Measurements from ENCODE around the gene DPH5.

- TF ChIP-seq CTCF (IDR thresholded peaks at IDR 0.05) (no peak), POLR2A (IDR thresholded peaks at IDR 0.05) (no peak)
Observed at GRCh38 chr1:100976936-100977335, 48.6 kb downstream of the DPH5 start.
